Neural crest cell (in vitro differentiated cells): ENCODE data around the gene HGS. TPM values are rescaled to one million over a fixed set of nuclear protein-coding genes. Genes with fewer than 3 reads are reported as not detected.

Source experiments
- DNase-seq: peaks from one replicate; pipeline ENCODE4 v3.0.0; 2021; ENCODE audit warnings: low read depth, mixed read lengths, low spot score
- H3K27ac Mint-ChIP-seq: one replicate; pipeline ENCODE4 v1.8.0; 2021; ENCODE audit warnings: mild to moderate bottlenecking, mixed read lengths; ENCODE audit not compliant: unreplicated experiment
- H3K27me3 Mint-ChIP-seq: 2 replicates; pipeline ENCODE4 v1.8.0; 2021; ENCODE audit warnings: low read depth, mild to moderate bottlenecking, mixed read lengths
- H3K36me3 Mint-ChIP-seq: 2 replicates; pipeline ENCODE4 v1.8.0; 2021; ENCODE audit warnings: low read depth, mild to moderate bottlenecking, mixed read lengths
- H3K4me1 Mint-ChIP-seq: 2 replicates; pipeline ENCODE4 v1.8.0; 2021; ENCODE audit warnings: mixed read lengths
- H3K4me3 Mint-ChIP-seq: one replicate; pipeline ENCODE4 v1.8.0; 2021; ENCODE audit warnings: mild to moderate bottlenecking, mixed read lengths
- H3K9me3 Mint-ChIP-seq: 2 replicates; pipeline ENCODE4 v1.8.0; 2021; ENCODE audit warnings: mixed read lengths
- total RNA-seq: library from RNA; stranded (reverse); gene quantifications from 2 replicates; pipeline ENCODE4 v1.2.1, GENCODE V29; 2021
- TF ChIP-seq, protein P1 (sequence below): fragments of 200-600 bp; sonication (generic); conservative IDR thresholded peaks from 2 replicates; pipeline ENCODE4 v1.5.0; 2021; ENCODE audit warnings: antibody characterized with exemption, mild to moderate bottlenecking

Gene HGS
- total RNA-seq, 1 donor from 2014 or later: 103 TPM

GRCh38 chr17:81714412-81715106, 30.7 kb downstream of the HGS start:
- peaks cover 6% of the 10 kb centered on the region for H3K36me3 Mint-ChIP-seq
- H3K4me1 Mint-ChIP-seq: peaks cover 19% of the 10 kb centered on the region
- TF ChIP-seq, protein P1, sequence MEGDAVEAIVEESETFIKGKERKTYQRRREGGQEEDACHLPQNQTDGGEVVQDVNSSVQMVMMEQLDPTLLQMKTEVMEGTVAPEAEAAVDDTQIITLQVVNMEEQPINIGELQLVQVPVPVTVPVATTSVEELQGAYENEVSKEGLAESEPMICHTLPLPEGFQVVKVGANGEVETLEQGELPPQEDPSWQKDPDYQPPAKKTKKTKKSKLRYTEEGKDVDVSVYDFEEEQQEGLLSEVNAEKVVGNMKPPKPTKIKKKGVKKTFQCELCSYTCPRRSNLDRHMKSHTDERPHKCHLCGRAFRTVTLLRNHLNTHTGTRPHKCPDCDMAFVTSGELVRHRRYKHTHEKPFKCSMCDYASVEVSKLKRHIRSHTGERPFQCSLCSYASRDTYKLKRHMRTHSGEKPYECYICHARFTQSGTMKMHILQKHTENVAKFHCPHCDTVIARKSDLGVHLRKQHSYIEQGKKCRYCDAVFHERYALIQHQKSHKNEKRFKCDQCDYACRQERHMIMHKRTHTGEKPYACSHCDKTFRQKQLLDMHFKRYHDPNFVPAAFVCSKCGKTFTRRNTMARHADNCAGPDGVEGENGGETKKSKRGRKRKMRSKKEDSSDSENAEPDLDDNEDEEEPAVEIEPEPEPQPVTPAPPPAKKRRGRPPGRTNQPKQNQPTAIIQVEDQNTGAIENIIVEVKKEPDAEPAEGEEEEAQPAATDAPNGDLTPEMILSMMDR: no peak
- peaks cover 29% of the 10 kb centered on the region for H3K27me3 Mint-ChIP-seq
- no peak for DNase-seq
- H3K4me3 Mint-ChIP-seq: peak overlapping the region; percentile 70
- H3K27ac Mint-ChIP-seq: no peak overlapping the region
- no peaks in the 10 kb centered on the region for H3K9me3 Mint-ChIP-seq

DNA sequence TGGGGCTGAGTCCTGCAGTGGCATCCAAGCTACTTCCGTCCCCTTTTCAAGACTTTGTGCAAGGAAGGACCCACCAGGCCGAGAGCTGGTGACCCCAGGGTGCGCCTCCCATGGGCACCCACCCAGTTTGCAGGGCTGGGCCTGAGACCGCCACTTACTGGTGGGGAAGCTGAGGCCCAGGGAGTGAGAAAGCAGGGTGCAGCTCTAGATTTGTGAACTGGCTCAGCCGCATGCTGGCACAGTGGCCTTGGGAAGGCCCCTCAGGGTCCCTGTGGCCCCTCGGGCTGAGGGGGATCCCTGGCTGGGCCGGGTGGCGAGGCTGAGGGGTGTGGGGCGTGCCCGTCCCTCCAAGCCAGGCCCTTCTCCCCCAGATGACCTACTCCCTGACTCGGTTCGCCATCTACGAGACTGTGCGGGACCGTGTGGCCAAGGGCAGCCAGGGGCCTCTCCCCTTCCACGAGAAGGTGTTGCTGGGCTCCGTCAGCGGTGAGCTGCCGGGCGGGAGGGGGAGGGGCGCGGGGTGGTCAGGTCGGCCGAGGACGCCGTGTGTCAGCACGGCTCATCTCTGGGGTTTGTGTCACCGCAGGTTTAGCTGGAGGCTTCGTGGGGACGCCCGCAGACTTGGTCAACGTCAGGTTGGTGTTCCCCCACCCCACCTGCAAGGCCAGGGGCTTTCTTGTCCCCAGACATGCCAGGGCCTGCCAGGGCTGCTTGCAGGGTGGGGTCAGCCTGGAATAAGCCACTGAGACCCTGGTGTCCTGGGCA, 31.5 kb downstream of the HGS start:
- no peak overlapping the region for H3K4me3 Mint-ChIP-seq
- H3K4me1 Mint-ChIP-seq: peaks cover 19% of the 10 kb centered on the region
- H3K27me3 Mint-ChIP-seq: peaks cover 22% of the 10 kb centered on the region
- no peaks in the 10 kb centered on the region for H3K9me3 Mint-ChIP-seq
- TF ChIP-seq, protein P1: no peak
- peaks cover 6% of the 10 kb centered on the region for H3K36me3 Mint-ChIP-seq
- H3K27ac Mint-ChIP-seq: no peak overlapping the region
- no peak for DNase-seq

DNA sequence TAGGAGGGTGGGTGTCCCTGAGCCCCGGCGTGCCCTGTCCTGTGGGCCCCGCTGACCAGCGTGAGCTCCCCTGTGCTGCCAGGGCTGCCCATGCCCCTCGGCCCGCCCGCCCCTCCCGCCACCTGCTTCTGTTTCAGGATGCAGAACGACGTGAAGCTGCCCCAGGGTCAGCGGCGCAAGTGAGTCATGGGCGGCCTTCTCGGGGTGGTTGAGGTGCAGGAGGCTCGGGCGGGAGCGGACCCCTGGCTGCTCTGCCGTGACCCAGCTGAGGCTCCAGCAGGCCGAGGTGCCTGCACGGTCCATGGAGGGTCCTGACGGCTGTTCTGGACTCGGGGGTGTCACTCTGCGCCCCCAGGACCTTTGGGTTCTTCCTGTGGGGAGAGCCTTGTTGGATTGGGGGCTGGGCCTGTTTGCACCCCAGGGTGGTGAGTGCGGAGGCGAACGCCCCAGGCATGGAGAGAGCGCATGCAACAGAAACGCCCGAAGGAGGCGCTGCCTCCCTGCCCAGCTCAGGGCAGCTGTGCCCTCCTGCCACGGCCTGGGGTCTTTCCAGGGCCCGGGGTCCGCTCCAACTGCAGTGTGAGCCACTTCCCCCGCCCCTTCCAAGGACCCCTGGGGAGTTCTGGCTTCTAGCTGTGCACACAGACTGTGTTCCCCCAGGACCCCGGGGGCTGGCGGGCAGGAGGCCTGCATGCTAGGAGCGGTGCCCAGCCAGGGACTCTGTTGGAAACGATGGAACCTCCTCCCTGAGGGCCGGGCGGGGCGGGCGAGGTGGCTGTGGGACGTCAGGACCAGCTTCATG, 32.3 kb downstream of the HGS start:
- H3K4me3 Mint-ChIP-seq: no peak overlapping the region
- peaks cover 14% of the 10 kb centered on the region for H3K27me3 Mint-ChIP-seq
- TF ChIP-seq, protein P1: no peak
- no peak overlapping the region for H3K27ac Mint-ChIP-seq
- H3K36me3 Mint-ChIP-seq: peaks cover 6% of the 10 kb centered on the region
- DNase-seq: no peak
- H3K4me1 Mint-ChIP-seq: peaks cover 13% of the 10 kb centered on the region
- no peaks in the 10 kb centered on the region for H3K9me3 Mint-ChIP-seq

DNA sequence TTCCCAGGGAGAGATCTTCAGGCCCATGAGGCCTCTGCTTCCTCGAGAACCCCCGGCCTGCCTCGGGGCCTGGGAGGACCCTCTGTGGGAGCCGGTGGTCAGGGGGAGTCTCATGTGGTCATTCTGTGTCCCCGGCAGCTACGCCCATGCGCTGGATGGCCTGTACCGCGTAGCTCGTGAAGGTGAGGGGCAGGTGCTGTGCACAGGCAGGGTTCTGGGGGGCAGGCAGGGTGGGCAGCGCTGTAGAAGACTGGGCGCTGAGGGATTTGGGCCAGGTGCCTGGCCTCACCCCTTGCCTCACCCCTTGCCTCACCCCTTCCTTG, 32.8 kb downstream of the HGS start:
- Mint-ChIP-seq H3K4me3 (no peak overlapping the region), H3K4me1 (peaks cover 9% of the 10 kb centered on the region), H3K27ac (no peak overlapping the region), H3K27me3 (peaks cover 9% of the 10 kb centered on the region), H3K36me3 (peaks cover 6% of the 10 kb centered on the region), H3K9me3 (no peaks in the 10 kb centered on the region)
- TF ChIP-seq, protein P1: no peak
- no peak for DNase-seq

DNA sequence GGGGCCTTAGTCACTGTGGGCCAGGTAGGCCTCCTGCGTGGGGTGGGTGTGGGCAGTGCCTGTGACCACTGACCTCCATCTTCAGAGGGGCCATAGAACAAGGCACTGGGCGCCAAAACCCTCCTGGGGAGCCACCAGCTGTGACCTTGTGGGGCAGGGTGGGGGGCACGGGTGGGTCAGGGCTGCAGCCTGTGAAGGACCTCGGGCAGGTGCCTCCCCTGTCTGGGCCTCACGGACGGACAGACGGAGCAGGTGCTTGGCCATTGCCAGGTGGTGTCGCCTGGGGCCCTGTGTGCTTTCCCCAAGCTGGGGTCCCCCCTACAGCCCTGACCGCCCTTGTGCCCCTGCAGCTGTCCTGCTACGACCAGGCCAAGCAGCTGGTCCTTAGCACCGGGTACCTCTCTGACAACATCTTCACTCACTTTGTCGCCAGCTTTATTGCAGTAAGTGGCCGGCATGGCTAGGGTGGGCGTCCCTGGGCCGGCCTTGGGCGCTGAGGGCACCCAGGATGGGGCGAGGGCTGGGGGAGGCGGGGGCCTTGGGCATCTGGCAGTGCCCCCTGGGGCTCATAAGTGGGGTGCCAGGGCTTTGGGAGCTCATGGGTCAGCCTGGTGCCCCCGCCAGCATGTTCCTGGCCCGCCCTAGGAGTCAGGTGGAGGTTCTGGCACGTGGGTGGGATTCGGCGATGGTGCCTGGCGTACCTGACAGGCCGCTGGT, 33.4 kb downstream of the HGS start:
- H3K4me1 Mint-ChIP-seq: peaks cover 9% of the 10 kb centered on the region

More for the DNA sequence above, 33.4 kb downstream of the HGS start:
- Mint-ChIP-seq H3K36me3 (peaks cover 6% of the 10 kb centered on the region), H3K27me3 (peaks cover 11% of the 10 kb centered on the region), H3K27ac (no peak overlapping the region), H3K9me3 (no peaks in the 10 kb centered on the region), H3K4me3 (no peak overlapping the region)
- no peak for DNase-seq
- TF ChIP-seq, protein P1: no peak
